ENCODE data around the gene LYSMD2.

DNA sequence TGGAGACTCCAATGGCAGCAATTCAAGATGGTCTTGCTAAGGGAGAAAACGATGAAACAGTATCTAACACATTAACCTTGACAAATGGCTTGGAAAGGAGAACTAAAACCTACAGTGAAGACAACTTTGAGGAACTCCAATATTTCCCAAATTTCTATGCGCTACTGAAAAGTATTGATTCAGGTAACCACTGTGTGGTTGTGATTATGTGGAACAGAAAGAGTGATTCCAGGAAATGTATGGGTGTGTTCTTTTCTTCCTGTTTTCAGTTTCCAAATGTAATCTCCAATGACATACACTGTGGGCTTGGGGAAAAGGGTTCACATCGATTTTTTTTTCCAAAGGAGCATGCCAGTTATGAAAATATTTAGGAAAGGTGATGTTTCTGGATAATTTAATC lies 45.3 kb downstream of the LYSMD2 start:
- TF ChIP-seq SP1 (CRISPR knock-in tag; IDR thresholded peaks at IDR 0.05) (no peak), ZNF79 (CRISPR knock-in tag; IDR thresholded peaks at IDR 0.05; ENCODE audit: low read depth) (no peak), CAMTA2 (CRISPR knock-in tag; conservative IDR thresholded peaks at IDR 0.05) (no peak), TARDBP (IDR thresholded peaks at IDR 0.05) (no peak), ZNF311 (CRISPR knock-in tag; IDR thresholded peaks at IDR 0.05) (no peak), BHLHE40 (IDR thresholded peaks at IDR 0.05; ENCODE audit: low read length) (no peak), CBX5 (IDR thresholded peaks at IDR 0.05; ENCODE audit: borderline replicate concordance, low read depth) (no peak), ZBTB8A (IDR thresholded peaks at IDR 0.05; ENCODE audit: partially characterized antibody) (no peak), SRF (CRISPR knock-in tag; IDR thresholded peaks at IDR 0.05) (no peak), NFYB (IDR thresholded peaks at IDR 0.05; ENCODE audit: extremely low read depth, insufficient read length) (no peak)
- TF ChIP-seq, protein P1, sequence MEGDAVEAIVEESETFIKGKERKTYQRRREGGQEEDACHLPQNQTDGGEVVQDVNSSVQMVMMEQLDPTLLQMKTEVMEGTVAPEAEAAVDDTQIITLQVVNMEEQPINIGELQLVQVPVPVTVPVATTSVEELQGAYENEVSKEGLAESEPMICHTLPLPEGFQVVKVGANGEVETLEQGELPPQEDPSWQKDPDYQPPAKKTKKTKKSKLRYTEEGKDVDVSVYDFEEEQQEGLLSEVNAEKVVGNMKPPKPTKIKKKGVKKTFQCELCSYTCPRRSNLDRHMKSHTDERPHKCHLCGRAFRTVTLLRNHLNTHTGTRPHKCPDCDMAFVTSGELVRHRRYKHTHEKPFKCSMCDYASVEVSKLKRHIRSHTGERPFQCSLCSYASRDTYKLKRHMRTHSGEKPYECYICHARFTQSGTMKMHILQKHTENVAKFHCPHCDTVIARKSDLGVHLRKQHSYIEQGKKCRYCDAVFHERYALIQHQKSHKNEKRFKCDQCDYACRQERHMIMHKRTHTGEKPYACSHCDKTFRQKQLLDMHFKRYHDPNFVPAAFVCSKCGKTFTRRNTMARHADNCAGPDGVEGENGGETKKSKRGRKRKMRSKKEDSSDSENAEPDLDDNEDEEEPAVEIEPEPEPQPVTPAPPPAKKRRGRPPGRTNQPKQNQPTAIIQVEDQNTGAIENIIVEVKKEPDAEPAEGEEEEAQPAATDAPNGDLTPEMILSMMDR (IDR thresholded peaks at IDR 0.05 in 2 of 3, conservative IDR thresholded peaks at IDR 0.05 in 1 of 3; ENCODE audit: insufficient read depth in 2 of 3, low read depth in 1 of 3, low read length in 3 of 3): no peak
- TF ChIP-seq, protein P2, sequence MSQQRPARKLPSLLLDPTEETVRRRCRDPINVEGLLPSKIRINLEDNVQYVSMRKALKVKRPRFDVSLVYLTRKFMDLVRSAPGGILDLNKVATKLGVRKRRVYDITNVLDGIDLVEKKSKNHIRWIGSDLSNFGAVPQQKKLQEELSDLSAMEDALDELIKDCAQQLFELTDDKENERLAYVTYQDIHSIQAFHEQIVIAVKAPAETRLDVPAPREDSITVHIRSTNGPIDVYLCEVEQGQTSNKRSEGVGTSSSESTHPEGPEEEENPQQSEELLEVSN (IDR thresholded peaks at IDR 0.05; ENCODE audit: borderline replicate concordance in 1 of 2, extremely low read depth in 1 of 2, insufficient read depth in 1 of 2, insufficient read length in 1 of 2, low read depth in 1 of 2, low read length in 1 of 2, poor library complexity in 1 of 2, severe bottlenecking in 1 of 2): no peak

Data from K562 (cell line).